Neural progenitor cell (in vitro differentiated cells): ENCODE data around the gene CHMP6. TPM values are rescaled to one million over a fixed set of nuclear protein-coding genes. Genes with fewer than 3 reads are reported as not detected.

Source experiments
- DNase-seq: peaks from one replicate; pipeline ENCODE4 v3.0.0-alpha.2; 2016; ENCODE audit warnings: low spot score
- H2AFZ ChIP-seq: fragments of 200-600 bp; sonication (generic); replicated peaks from 2 replicates; pipeline ENCODE4 v1.6.1; 2016; ENCODE audit warnings: antibody characterized with exemption
- H3F3A ChIP-seq: fragments of 200-600 bp; sonication (generic); 2 replicates; pipeline ENCODE4 v1.6.1; 2016; ENCODE audit warnings: antibody characterized with exemption, low read depth
- H3K27ac ChIP-seq: fragments of 200-600 bp; sonication (generic); 2 replicates; pipeline ENCODE4 v1.5.1; 2016; ENCODE audit warnings: mild to moderate bottlenecking
- H3K27me3 ChIP-seq: fragments of 200-600 bp; sonication (generic); 2 replicates; pipeline ENCODE4 v1.6.1; 2016; ENCODE audit warnings: mild to moderate bottlenecking, moderate library complexity
- H3K36me3 ChIP-seq: fragments of 200-600 bp; sonication (generic); 2 replicates; pipeline ENCODE4 v1.5.1; 2016
- H3K4me1 ChIP-seq: fragments of 200-600 bp; sonication (generic); 2 replicates; pipeline ENCODE4 v1.6.1; 2016; ENCODE audit warnings: mixed run types
- H3K4me2 ChIP-seq: fragments of 200-600 bp; sonication (generic); 2 replicates; pipeline ENCODE4 v1.6.1; 2016
- H3K4me3 ChIP-seq: fragments of 200-600 bp; sonication (generic); 2 replicates; pipeline ENCODE4 v1.5.1; 2016
- H3K79me2 ChIP-seq: fragments of 200-600 bp; sonication (generic); 2 replicates; pipeline ENCODE4 v1.6.1; 2016; ENCODE audit warnings: low read depth
- H3K9ac ChIP-seq: fragments of 200-600 bp; sonication (generic); 2 replicates; pipeline ENCODE4 v1.6.1; 2016
- H3K9me3 ChIP-seq: fragments of 200-600 bp; sonication (generic); 2 replicates; pipeline ENCODE4 v1.5.1; 2016; ENCODE audit warnings: low read depth
- H4K20me1 ChIP-seq: fragments of 200-600 bp; sonication (generic); 2 replicates; pipeline ENCODE4 v1.6.1; 2016; ENCODE audit warnings: low read depth
- H3K27ac Mint-ChIP-seq: 3 replicates; pipeline ENCODE4 v1.8.0; 2021; ENCODE audit warnings: mixed read lengths
- H3K27me3 Mint-ChIP-seq: 2 replicates; pipeline ENCODE4 v1.8.0; 2022; ENCODE audit warnings: low read depth, mild to moderate bottlenecking, inconsistent platforms, moderate library complexity, mixed read lengths; ENCODE audit not compliant: insufficient read depth
- H3K36me3 Mint-ChIP-seq: 3 replicates; pipeline ENCODE4 v1.8.0; 2021; ENCODE audit warnings: mixed read lengths
- H3K4me1 Mint-ChIP-seq: 3 replicates; pipeline ENCODE4 v1.8.0; 2021; ENCODE audit warnings: mixed read lengths
- H3K4me3 Mint-ChIP-seq: 3 replicates; pipeline ENCODE4 v1.8.0; 2021; ENCODE audit warnings: mild to moderate bottlenecking, moderate library complexity, mixed read lengths
- H3K9me3 Mint-ChIP-seq: 3 replicates; pipeline ENCODE4 v1.8.0; 2020; ENCODE audit warnings: mixed read lengths
- EZH2 ChIP-seq: fragments of 200-600 bp; sonication (generic); IDR thresholded peaks from 2 replicates; pipeline ENCODE4 v1.6.1; 2017; ENCODE audit warnings: antibody characterized with exemption, mild to moderate bottlenecking, moderate library complexity
- EZH2phosphoT487 ChIP-seq: fragments of 200-600 bp; sonication (generic); IDR thresholded peaks from 2 replicates; pipeline ENCODE4 v1.6.1; 2017; ENCODE audit warnings: antibody characterized with exemption
- total RNA-seq: library from RNA; depleted of rRNA; stranded (reverse); fragments of >200 nt; gene quantifications from 2 replicates; pipeline ENCODE4 v1.2.3, GENCODE V29; 2015; ENCODE audit warnings: low replicate concordance
- TF ChIP-seq, protein P1 (sequence below): fragments of 200-600 bp; sonication (generic); IDR thresholded peaks from 2 replicates; pipeline ENCODE4 v1.5.1; 2017; ENCODE audit warnings: antibody characterized with exemption, mild to moderate bottlenecking

Gene CHMP6
- total RNA-seq, 1 donor from 2014 or later: 11.5 TPM

GRCh38 chr17:81037798-81038733 lies 46.4 kb downstream of the CHMP6 start:
- no peak overlapping the region for H2AFZ ChIP-seq
- no peaks in the 10 kb centered on the region for H3K9me3 ChIP-seq
- H3K79me2 ChIP-seq: peaks cover 64% of the 10 kb centered on the region
- H3F3A ChIP-seq: no peaks in the 10 kb centered on the region
- no peaks in the 10 kb centered on the region for H3K9me3 Mint-ChIP-seq
- H3K4me1 ChIP-seq: peaks cover 20% of the 10 kb centered on the region
- TF ChIP-seq, protein P1, sequence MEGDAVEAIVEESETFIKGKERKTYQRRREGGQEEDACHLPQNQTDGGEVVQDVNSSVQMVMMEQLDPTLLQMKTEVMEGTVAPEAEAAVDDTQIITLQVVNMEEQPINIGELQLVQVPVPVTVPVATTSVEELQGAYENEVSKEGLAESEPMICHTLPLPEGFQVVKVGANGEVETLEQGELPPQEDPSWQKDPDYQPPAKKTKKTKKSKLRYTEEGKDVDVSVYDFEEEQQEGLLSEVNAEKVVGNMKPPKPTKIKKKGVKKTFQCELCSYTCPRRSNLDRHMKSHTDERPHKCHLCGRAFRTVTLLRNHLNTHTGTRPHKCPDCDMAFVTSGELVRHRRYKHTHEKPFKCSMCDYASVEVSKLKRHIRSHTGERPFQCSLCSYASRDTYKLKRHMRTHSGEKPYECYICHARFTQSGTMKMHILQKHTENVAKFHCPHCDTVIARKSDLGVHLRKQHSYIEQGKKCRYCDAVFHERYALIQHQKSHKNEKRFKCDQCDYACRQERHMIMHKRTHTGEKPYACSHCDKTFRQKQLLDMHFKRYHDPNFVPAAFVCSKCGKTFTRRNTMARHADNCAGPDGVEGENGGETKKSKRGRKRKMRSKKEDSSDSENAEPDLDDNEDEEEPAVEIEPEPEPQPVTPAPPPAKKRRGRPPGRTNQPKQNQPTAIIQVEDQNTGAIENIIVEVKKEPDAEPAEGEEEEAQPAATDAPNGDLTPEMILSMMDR: no peak
- TF ChIP-seq EZH2phosphoT487: no peak
- TF ChIP-seq EZH2: no peak
- H4K20me1 ChIP-seq: peaks cover 65% of the 10 kb centered on the region
- no peak overlapping the region for H3K9ac ChIP-seq
- no peak overlapping the region for H3K4me3 ChIP-seq
- no peak overlapping the region for H3K27ac ChIP-seq
- no peak for DNase-seq
- peak overlapping the region; percentile 12 for H3K27ac Mint-ChIP-seq
- H3K4me2 ChIP-seq: no peak overlapping the region
- peaks cover 10% of the 10 kb centered on the region for H3K27me3 Mint-ChIP-seq
- H3K27me3 ChIP-seq: peaks cover 23% of the 10 kb centered on the region
- peaks cover 15% of the 10 kb centered on the region for H3K36me3 Mint-ChIP-seq
- H3K36me3 ChIP-seq: no peaks in the 10 kb centered on the region
- H3K4me1 Mint-ChIP-seq: peaks cover 64% of the 10 kb centered on the region
- peak overlapping the region; percentile 99 for H3K4me3 Mint-ChIP-seq

DNA sequence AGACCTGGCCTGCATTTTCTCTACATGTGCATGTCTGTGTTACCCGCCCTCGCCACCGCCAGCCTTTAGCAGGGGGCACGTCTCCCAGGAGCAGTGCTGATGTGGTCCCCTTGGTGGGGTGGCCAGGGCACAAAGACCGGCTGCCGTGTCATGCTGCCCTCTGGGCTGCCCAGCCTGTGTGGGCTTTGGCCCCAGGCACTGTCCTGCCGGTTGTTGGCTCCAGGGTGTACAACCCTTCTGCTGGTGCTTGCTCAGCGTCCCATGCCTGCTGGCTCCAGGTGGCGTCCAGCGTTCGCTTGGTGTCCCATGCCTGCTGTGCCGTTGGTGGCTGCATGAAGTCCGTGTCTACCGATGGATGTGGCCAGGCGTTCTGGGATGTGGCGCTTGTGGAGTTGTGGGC lies 47.5 kb downstream of the CHMP6 start:
- peaks cover 13% of the 10 kb centered on the region for H3K36me3 Mint-ChIP-seq
- no peak overlapping the region for H3K4me3 Mint-ChIP-seq
- H3K27me3 ChIP-seq: peaks cover 14% of the 10 kb centered on the region
- H3K27me3 Mint-ChIP-seq: peaks cover 6% of the 10 kb centered on the region
- no peak overlapping the region for H3K4me2 ChIP-seq
- no peaks in the 10 kb centered on the region for H3F3A ChIP-seq
- peaks cover 66% of the 10 kb centered on the region for H3K79me2 ChIP-seq
- no peaks in the 10 kb centered on the region for H3K9me3 ChIP-seq
- no peaks in the 10 kb centered on the region for H3K9me3 Mint-ChIP-seq
- no peak overlapping the region for H2AFZ ChIP-seq
- peaks cover 21% of the 10 kb centered on the region for H3K4me1 ChIP-seq
- H3K27ac Mint-ChIP-seq: peak overlapping the region; percentile 69
- no peak for DNase-seq
- H3K27ac ChIP-seq: no peak overlapping the region
- no peak overlapping the region for H3K9ac ChIP-seq
- TF ChIP-seq, protein P1: no peak
- TF ChIP-seq EZH2: no peak
- no peak for TF ChIP-seq EZH2phosphoT487
- no peaks in the 10 kb centered on the region for H3K36me3 ChIP-seq
- peaks cover 67% of the 10 kb centered on the region for H4K20me1 ChIP-seq
- no peak overlapping the region for H3K4me3 ChIP-seq
- H3K4me1 Mint-ChIP-seq: peaks cover 61% of the 10 kb centered on the region

DNA sequence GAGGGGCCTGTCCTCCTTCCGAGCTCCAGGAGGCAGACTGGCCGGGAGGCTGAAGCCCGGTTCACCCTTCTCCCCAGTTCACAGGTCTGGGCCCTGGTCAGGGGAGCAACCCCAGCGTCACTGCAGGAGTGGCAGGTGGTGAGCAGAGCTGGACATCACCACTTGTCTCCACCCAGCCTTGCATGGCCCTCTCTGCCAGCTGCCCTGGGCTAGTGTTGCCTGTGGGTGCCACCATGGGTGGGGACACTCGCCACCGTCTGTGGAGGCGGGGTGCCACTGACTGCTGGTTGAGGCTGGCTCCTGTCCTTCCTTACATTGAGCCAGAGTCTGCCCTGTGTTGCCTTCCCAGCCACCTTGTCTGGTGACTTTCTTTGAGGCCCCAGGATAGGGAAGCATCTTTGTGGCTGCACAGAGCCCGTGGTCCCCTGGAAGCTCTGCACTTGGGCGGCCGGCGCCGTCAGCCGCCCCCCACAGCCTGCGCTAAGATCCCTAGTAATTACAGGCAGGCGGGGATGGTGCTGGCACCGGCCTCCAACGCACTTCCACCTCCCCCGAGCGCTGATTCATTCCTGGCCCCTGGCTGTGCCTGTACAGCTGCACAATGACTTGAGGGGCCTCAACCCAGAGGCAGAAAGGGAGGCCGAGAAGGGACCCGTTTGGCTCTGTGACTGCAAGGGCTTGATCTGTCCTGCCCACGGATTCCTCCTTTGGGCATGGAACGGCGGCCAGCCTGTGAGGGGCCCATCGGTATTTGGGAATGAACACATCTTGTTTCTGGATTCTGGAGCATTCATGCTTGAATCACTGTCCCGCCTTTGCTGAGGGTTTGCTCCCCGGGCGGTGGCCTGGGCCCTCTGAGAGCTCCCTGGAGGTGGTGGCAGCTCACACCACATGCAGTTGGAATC lies 48.5 kb downstream of the CHMP6 start:
- Mint-ChIP-seq H3K36me3 (peaks cover 18% of the 10 kb centered on the region), H3K27ac (peak overlapping the region; percentile 78), H3K9me3 (no peaks in the 10 kb centered on the region), H3K4me1 (peaks cover 68% of the 10 kb centered on the region), H3K4me3 (no peak overlapping the region), H3K27me3 (peaks cover 8% of the 10 kb centered on the region)
- H3K79me2 ChIP-seq: peaks cover 68% of the 10 kb centered on the region
- no peaks in the 10 kb centered on the region for H3K9me3 ChIP-seq
- H4K20me1 ChIP-seq: peaks cover 77% of the 10 kb centered on the region
- peaks cover 24% of the 10 kb centered on the region for H3K4me1 ChIP-seq
- peak overlapping the region; percentile 12 for H3K4me2 ChIP-seq
- H3F3A ChIP-seq: no peaks in the 10 kb centered on the region
- peaks cover 14% of the 10 kb centered on the region for H3K27me3 ChIP-seq
- no peak for TF ChIP-seq EZH2phosphoT487
- TF ChIP-seq, protein P1: no peak
- TF ChIP-seq EZH2: no peak
- no peak overlapping the region for H3K9ac ChIP-seq
- no peak overlapping the region for H3K27ac ChIP-seq
- DNase-seq: no peak
- no peak overlapping the region for H2AFZ ChIP-seq
- no peak overlapping the region for H3K4me3 ChIP-seq
- H3K36me3 ChIP-seq: no peaks in the 10 kb centered on the region
